Left ventricle myocardium inferior (tissue), 1 donor: ENCODE data around the gene TCF12. TPM values are rescaled to one million over a fixed set of nuclear protein-coding genes. Genes with fewer than 3 reads are reported as not detected.

Experiments used
- DNase-seq: peaks from one replicate; pipeline ENCODE4 v3.0.0-alpha.2; 2020
- H3K27ac ChIP-seq: fragments of 200-600 bp; replicated peaks from 2 replicates; pipeline ENCODE4 v1.8.0; 2021
- H3K27me3 ChIP-seq: fragments of 200-600 bp; 2 replicates; pipeline ENCODE4 v1.8.0; 2021; ENCODE audit warnings: low read depth
- H3K36me3 ChIP-seq: fragments of 200-600 bp; 2 replicates; pipeline ENCODE4 v1.8.0; 2021
- H3K4me1 ChIP-seq: fragments of 200-600 bp; 2 replicates; pipeline ENCODE4 v1.8.0; 2021
- H3K4me3 ChIP-seq: fragments of 200-600 bp; 2 replicates; pipeline ENCODE4 v1.8.0; 2021; ENCODE audit warnings: mild to moderate bottlenecking, moderate library complexity
- H3K9me3 ChIP-seq: fragments of 200-600 bp; replicated peaks from 2 replicates; pipeline ENCODE4 v1.8.0; 2021
- intact Hi-C: fragments of 100-400 bp; cut with micrococcal nuclease; formaldehyde crosslinking; loops from one replicate; pipeline ENCODE4 v1.11.0; 2022
- total RNA-seq: library from RNA; stranded (reverse); fragmentation: NEBNext Ultra II Directional; extraction: Animal tissue kit (Norgen Biotek cat#: 25700); gene quantifications from one replicate; pipeline ENCODE4 v1.2.1, GENCODE V29; 2021
- TF ChIP-seq, protein P1 (sequence below): fragments of 200-600 bp; IDR thresholded peaks from 2 replicates; pipeline ENCODE4 v1.8.0; 2021; ENCODE audit warnings: antibody characterized with exemption, mild to moderate bottlenecking, borderline replicate concordance
- donor health status: DM: no; HTN: yes; CAD: no; lungs with severe emphysema.

Gene TCF12
- total RNA-seq, 1 donor from 2014 or later: 52.1 TPM

DNA sequence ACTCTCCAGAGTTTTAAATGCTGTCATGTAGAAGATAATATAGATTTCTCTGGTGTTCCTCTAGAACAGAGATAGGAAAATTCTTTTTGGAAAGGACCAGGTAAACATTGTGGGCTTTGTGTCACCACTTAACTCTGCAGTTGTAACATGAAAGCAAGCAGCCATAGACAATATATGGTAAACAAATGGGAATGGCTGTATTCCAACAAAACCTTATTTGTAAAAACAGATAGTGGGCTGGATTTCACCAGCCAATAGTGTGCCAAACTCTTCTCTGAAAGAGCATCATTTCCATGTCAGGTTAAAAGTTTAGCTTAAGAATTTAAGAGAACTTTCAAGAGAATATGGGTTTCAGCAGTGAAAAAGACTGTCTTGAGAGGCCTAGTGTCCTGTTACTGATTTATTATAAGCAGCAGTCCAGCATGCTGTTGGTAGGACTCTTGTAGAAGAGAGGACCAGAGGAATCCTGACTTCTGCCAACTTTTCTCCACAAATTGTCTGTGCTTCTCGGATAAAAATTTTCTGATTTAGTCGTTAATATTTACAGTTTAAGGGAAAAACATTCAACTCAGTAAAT is 107.7 kb downstream of the TCF12 start:
- Histone ChIP-seq H3K36me3 (no peaks in the 10 kb centered on the region), H3K4me3 (no peak overlapping the region), H3K9me3 (no peaks in the 10 kb centered on the region), H3K27ac (no peak overlapping the region), H3K27me3 (no peaks in the 10 kb centered on the region), H3K4me1 (peaks cover 34% of the 10 kb centered on the region)
- no peak for DNase-seq
- TF ChIP-seq, protein P1, sequence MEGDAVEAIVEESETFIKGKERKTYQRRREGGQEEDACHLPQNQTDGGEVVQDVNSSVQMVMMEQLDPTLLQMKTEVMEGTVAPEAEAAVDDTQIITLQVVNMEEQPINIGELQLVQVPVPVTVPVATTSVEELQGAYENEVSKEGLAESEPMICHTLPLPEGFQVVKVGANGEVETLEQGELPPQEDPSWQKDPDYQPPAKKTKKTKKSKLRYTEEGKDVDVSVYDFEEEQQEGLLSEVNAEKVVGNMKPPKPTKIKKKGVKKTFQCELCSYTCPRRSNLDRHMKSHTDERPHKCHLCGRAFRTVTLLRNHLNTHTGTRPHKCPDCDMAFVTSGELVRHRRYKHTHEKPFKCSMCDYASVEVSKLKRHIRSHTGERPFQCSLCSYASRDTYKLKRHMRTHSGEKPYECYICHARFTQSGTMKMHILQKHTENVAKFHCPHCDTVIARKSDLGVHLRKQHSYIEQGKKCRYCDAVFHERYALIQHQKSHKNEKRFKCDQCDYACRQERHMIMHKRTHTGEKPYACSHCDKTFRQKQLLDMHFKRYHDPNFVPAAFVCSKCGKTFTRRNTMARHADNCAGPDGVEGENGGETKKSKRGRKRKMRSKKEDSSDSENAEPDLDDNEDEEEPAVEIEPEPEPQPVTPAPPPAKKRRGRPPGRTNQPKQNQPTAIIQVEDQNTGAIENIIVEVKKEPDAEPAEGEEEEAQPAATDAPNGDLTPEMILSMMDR: no peak
- intact Hi-C loops: no loop called here

DNA sequence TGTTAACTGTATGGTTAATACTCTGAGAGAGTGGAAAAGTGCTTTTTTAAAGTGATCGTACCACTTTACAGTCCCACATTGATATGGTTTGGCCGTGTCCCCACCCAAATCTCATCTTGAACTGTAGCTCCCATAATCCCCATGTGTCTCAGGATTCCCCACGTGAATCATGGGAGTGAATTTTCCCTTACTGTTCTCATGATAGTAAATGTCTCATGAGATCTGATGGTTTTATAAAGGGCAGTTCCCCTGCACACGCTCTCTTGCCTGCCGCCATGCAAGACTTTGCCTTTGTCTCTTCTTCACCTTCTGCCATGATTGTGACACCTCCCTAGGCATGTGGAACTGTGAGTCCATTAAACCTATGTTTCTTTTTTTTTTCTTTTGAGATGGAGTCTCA is 109.2 kb downstream of the TCF12 start:
- Histone ChIP-seq H3K9me3 (no peaks in the 10 kb centered on the region), H3K4me3 (no peak overlapping the region), H3K4me1 (peaks cover 44% of the 10 kb centered on the region), H3K27me3 (no peaks in the 10 kb centered on the region), H3K27ac (no peak overlapping the region), H3K36me3 (no peaks in the 10 kb centered on the region)
- no peak for DNase-seq
- TF ChIP-seq, protein P1: no peak
- intact Hi-C loops: no loop called here

DNA sequence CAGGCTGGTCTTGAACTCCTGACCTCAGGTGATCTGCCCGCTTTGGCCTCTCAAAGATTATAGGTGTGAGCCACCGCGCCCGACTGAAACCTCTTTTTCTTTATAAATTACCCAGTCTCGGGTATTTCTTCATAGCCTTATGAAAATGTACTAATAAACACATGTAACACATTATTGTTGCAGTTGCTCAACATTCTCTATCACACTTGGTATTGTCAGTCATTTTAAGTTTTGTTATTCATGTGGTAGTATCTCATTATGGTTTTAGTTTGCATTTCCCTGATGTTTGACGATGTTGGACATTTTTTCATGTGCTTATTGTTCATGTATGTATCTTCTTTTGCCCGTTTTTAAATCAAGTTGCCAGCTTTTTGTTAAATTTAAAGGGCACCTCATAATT is 109.7 kb downstream of the TCF12 start:
- intact Hi-C loops: no loop called here
- Histone ChIP-seq H3K27me3 (no peaks in the 10 kb centered on the region), H3K4me3 (no peak overlapping the region), H3K4me1 (peaks cover 47% of the 10 kb centered on the region), H3K36me3 (no peaks in the 10 kb centered on the region), H3K27ac (no peak overlapping the region), H3K9me3 (no peaks in the 10 kb centered on the region)
- TF ChIP-seq, protein P1: no peak
- no peak for DNase-seq

DNA sequence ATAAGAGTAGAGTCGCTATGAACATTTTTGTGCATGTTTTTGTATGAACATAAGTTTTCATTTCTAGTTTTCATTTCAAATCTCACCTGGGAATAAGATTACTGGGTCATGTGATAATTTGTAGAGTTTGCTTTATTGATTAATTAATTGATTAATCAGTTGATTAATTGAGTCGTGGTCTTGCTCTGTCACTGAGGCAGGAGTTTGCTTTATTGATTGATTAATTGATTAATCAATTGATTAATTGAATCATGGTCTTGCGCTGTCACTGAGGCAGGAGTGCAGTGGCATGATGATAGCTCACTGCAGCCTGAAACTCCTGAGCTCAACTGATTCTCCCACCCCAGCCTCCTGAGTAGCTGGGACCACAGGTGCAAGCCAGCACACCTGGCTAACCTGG is 111.6 kb downstream of the TCF12 start:
- H3K27ac ChIP-seq: no peak overlapping the region
- TF ChIP-seq, protein P1: no peak
- no peaks in the 10 kb centered on the region for H3K27me3 ChIP-seq
- no peaks in the 10 kb centered on the region for H3K9me3 ChIP-seq
- no peak for DNase-seq
- no peaks in the 10 kb centered on the region for H3K36me3 ChIP-seq
- intact Hi-C loops: no loop called here
- peaks cover 58% of the 10 kb centered on the region for H3K4me1 ChIP-seq
- H3K4me3 ChIP-seq: no peak overlapping the region

DNA sequence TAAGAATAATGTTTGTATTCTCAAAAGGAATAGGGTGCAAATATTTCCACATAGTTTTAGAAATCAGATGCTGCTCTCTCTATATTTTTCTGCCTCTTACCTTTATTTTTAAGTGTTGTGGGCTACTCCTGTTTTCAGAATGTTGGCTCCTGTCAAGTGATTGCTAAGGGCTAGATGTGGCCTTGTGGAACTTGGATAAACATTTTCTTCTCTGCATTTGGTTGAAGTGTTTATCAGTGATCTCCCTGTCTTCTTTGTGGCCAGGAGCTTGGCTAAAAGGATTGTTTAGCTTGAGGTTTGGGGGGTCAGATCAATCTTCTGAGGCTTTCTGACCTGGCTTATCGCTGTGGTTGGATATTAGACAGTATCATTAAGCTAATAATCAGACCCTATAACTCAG is 112.6 kb downstream of the TCF12 start:
- Histone ChIP-seq H3K9me3 (no peaks in the 10 kb centered on the region), H3K36me3 (no peaks in the 10 kb centered on the region), H3K4me1 (peaks cover 54% of the 10 kb centered on the region), H3K27ac (peak overlapping the region; percentile 42), H3K27me3 (no peaks in the 10 kb centered on the region), H3K4me3 (no peak overlapping the region)
- no peak for DNase-seq
- intact Hi-C loops: no loop called here
- TF ChIP-seq, protein P1: no peak
